T-helper 1 cell (primary cell): ENCODE measurements around the gene AP2A1.
"Not testable (repeated sequence)": the region's sequence is repeated elsewhere in the genome, so short reads cannot be mapped to it uniquely, and the experiment has no call there.

Experiments used
- DNase-seq, 5 donors: peaks; one replicate each; pipeline ENCODE4 v3.0.0-alpha.2; 2012 to 2020

AP2A1 gene

GRCh38 chr19:49814010-49814409, 47.2 kb downstream of the AP2A1 start:
- no peak for DNase-seq

GRCh38 chr19:49816590-49816989, 49.8 kb downstream of the AP2A1 start:
- no peak for DNase-seq

- DNase-seq = peak; percentile 74 to 90 (median 85)
Observed at GRCh38 chr19:49817964-49818648, 51.3 kb downstream of the AP2A1 start, which contains the start of gene MED25. Gene MED25, plus strand, starts transcription at chr19:49818289. Its CDS starts 53 bp downstream, at chr19:49818342.

GRCh38 chr19:49818649-49819370, 52.0 kb downstream of the AP2A1 start:
- no peak for DNase-seq

GRCh38 chr19:49819452-49820115, 52.8 kb downstream of the AP2A1 start:
- not testable (repeated sequence) for DNase-seq

- DNase-seq = no peak
Observed at GRCh38 chr19:49820125-49820524, 53.3 kb downstream of the AP2A1 start.

GRCh38 chr19:49823472-49823871, 56.7 kb downstream of the AP2A1 start:
- no peak for DNase-seq

- no peak for DNase-seq
Observed at GRCh38 chr19:49824662-49825061, 57.9 kb downstream of the AP2A1 start.

GRCh38 chr19:49827034-49827433, 60.2 kb downstream of the AP2A1 start:
- DNase-seq = no peak

- no peak for DNase-seq
Observed at GRCh38 chr19:49829200-49829599, 62.4 kb downstream of the AP2A1 start.

GRCh38 chr19:49829721-49830120, 62.9 kb downstream of the AP2A1 start:
- no peak for DNase-seq

GRCh38 chr19:49830766-49831165, 64.0 kb downstream of the AP2A1 start:
- no peak for DNase-seq

GRCh38 chr19:49831592-49831991, 64.8 kb downstream of the AP2A1 start:
- DNase-seq = no peak

- no peak for DNase-seq
Observed at GRCh38 chr19:49832556-49832955, 65.8 kb downstream of the AP2A1 start.

GRCh38 chr19:49833599-49833998, 66.8 kb downstream of the AP2A1 start:
- DNase-seq = no peak

GRCh38 chr19:49835562-49835961, 68.8 kb downstream of the AP2A1 start:
- no peak for DNase-seq

GRCh38 chr19:49836176-49837008, 69.6 kb downstream of the AP2A1 start:
- no peak for DNase-seq

GRCh38 chr19:49837009-49837310, 70.2 kb downstream of the AP2A1 start:
- DNase-seq = no peak

- no peak for DNase-seq
Observed at GRCh38 chr19:49837425-49837824, 70.6 kb downstream of the AP2A1 start.

GRCh38 chr19:49838885-49839588, 72.2 kb downstream of the AP2A1 start:
- no peak for DNase-seq

GRCh38 chr19:49839713-49840112, 72.9 kb downstream of the AP2A1 start:
- DNase-seq = no peak

- DNase-seq = no peak
Observed at GRCh38 chr19:49840321-49840720, 73.5 kb downstream of the AP2A1 start.
